GM12891 (cell line): ENCODE measurements around the gene ARIH2.

ENCODE experiments used
- POLR2A ChIP-seq: IDR thresholded peaks from 2 replicates; pipeline ENCODE4 v1.6.1; 2011; ENCODE audit warnings: low read depth, low read length, control low read depth
- POLR2AphosphoS5 ChIP-seq: IDR thresholded peaks from 2 replicates; pipeline ENCODE4 v1.6.1; 2011; ENCODE audit warnings: low read depth, low read length, control low read depth
- POU2F2 ChIP-seq: IDR thresholded peaks from 2 replicates; pipeline ENCODE4 v1.6.1; 2011; ENCODE audit warnings: low read depth, mild to moderate bottlenecking, control low read depth, low read length, moderate library complexity
- SPI1 ChIP-seq: IDR thresholded peaks from 2 replicates; pipeline ENCODE4 v1.6.1; 2011; ENCODE audit warnings: low read depth, low read length, control low read depth
- TAF1 ChIP-seq: IDR thresholded peaks from 2 replicates; pipeline ENCODE4 v1.6.1; 2011; ENCODE audit warnings: low read depth, low read length, control low read depth

GRCh38 chr3:48985831-48986376 is 67.3 kb downstream of the ARIH2 start:
- no peak for TF ChIP-seq POLR2A
- TF ChIP-seq TAF1: no peak
- TF ChIP-seq POLR2AphosphoS5: no peak
- TF ChIP-seq POU2F2: no peak
- no peak for TF ChIP-seq SPI1
